Lower lobe of right lung (tissue), 2 donors: ENCODE measurements around the gene NOCT. TPM values are rescaled to one million over a fixed set of nuclear protein-coding genes. Genes with fewer than 3 reads are reported as not detected.

Experiments used
- ATAC-seq, 2 donors: fragments of 200-7000 bp; cut with Tn5 transposase; one replicate each; pipeline ENCODE4 v1.9.1; 2020 to 2022; ENCODE audit warnings: mild to moderate bottlenecking in 2 of 2, moderate library complexity in 2 of 2
- DNase-seq: peaks from one replicate; pipeline ENCODE4 v3.0.0-alpha.2; 2020
- H3K27ac ChIP-seq: fragments of 200-600 bp; one replicate; pipeline ENCODE4 v1.8.0; 2022
- H3K27me3 ChIP-seq: fragments of 200-600 bp; one replicate; pipeline ENCODE4 v1.8.0; 2022; ENCODE audit warnings: low read depth
- H3K36me3 ChIP-seq: fragments of 200-600 bp; one replicate; pipeline ENCODE4 v1.8.0; 2022; ENCODE audit warnings: mild to moderate bottlenecking
- H3K4me1 ChIP-seq: fragments of 200-600 bp; one replicate; pipeline ENCODE4 v1.8.0; 2022
- H3K4me3 ChIP-seq: fragments of 200-600 bp; one replicate; pipeline ENCODE4 v1.8.0; 2022; ENCODE audit warnings: mild to moderate bottlenecking
- H3K9me3 ChIP-seq: fragments of 200-600 bp; one replicate; pipeline ENCODE4 v1.8.0; 2022
- CTCF ChIP-seq: fragments of 200-600 bp; IDR thresholded peaks from one replicate; pipeline ENCODE4 v1.8.0; 2022; ENCODE audit warnings: antibody characterized with exemption, mild to moderate bottlenecking
- intact Hi-C: fragments of 100-400 bp; cut with DNase I; formaldehyde crosslinking; loops from one replicate; pipeline ENCODE4 v1.11.0; 2022
- total RNA-seq: library from RNA; stranded (reverse); fragmentation: NEBNext Ultra II Directional; extraction: Animal tissue kit (Norgen Biotek cat#: 25700); gene quantifications from one replicate; pipeline ENCODE4 v1.2.1, GENCODE V29; 2021
- donor health status: DM: no; HTN: yes; CAD: no; lungs with severe emphysema.

The NOCT gene
- total RNA-seq, 1 donor from 2014 or later: 2.8 TPM

- ATAC-seq: no peak
Measured at GRCh38 chr4:139085141-139085540, 69.6 kb downstream of the NOCT start.

DNA sequence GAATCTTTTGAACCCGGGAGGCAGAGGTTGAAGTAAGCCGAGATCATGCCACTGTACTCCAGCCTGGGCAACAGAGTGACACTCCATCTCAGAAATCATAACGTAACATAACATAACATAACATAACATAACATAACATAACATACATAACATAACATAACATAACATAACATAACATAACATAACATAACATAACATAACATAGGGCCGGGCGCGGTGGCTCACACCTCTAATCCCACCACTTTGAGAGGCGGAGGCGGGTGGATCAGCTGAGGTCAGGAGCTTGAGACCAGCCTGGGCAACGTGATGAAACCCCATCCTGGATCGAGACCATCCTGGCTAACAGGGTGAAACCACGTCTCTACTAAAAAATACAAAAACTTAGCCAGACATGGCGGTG lies 76.7 kb downstream of the NOCT start:
- intact Hi-C loops: no loop called here
- no peak for DNase-seq

More at GRCh38 chr4:139085141-139085540, 69.6 kb downstream of the NOCT start:
- no peak for TF ChIP-seq CTCF
- Histone ChIP-seq H3K36me3 (no peaks in the 10 kb centered on the region), H3K4me1 (peaks cover 37% of the 10 kb centered on the region), H3K27me3 (no peaks in the 10 kb centered on the region), H3K27ac (peak overlapping the region; percentile 94), H3K9me3 (no peaks in the 10 kb centered on the region), H3K4me3 (peak overlapping the region; percentile 87)
- intact Hi-C loops: no loop called here
- DNase-seq: no peak

More for the DNA sequence above, 76.7 kb downstream of the NOCT start:
- H3K9me3 ChIP-seq: no peaks in the 10 kb centered on the region
- no peaks in the 10 kb centered on the region for H3K4me1 ChIP-seq
- peaks cover 5% of the 10 kb centered on the region for H3K36me3 ChIP-seq
- no peak for TF ChIP-seq CTCF
- H3K27me3 ChIP-seq: no peaks in the 10 kb centered on the region
- no peak for ATAC-seq
- H3K4me3 ChIP-seq: no peak overlapping the region
- no peak overlapping the region for H3K27ac ChIP-seq

Other genes starting within 250 kb of the NOCT start
- gene ELF2, start 161.4 kb downstream of the NOCT start, total RNA-seq: 54.0 TPM